M059J (cell line): ENCODE measurements around the gene WDR19. TPM values are rescaled to one million over a fixed set of nuclear protein-coding genes. Genes with fewer than 3 reads are reported as not detected.
"Not testable (repeated sequence)": the region's sequence is repeated elsewhere in the genome, so short reads cannot be mapped to it uniquely, and the experiment has no call there.

Experiments
- DNase-seq: peaks from one replicate; pipeline ENCODE4 v3.0.0-alpha.2; 2012; ENCODE audit warnings: low read depth
- total RNA-seq: library from RNA; depleted of rRNA; stranded (reverse); fragments of >200 nt; shearing (Covaris generic); gene quantifications from 2 replicates; pipeline ENCODE4 v1.2.3, GENCODE V29; 2014; rRNA removed

Gene WDR19
- 11.5 and 12.5 TPM in 2 replicates for total RNA-seq

- peak; percentile 100 for DNase-seq
These were observed at the start of gene WDR19 for GRCh38 chr4:39181905-39182638. WDR19 (plus strand) TSS chr4:39182529; CDS start chr4:39182558, 29 bp downstream.

GRCh38 chr4:39133623-39134022 lies 48.7 kb upstream of the WDR19 start:
- no peak for DNase-seq

- no peak for DNase-seq
These were observed 47.5 kb upstream of the WDR19 start for GRCh38 chr4:39134683-39135306.

- not testable (repeated sequence) for DNase-seq
These were observed 44.1 kb upstream of the WDR19 start for GRCh38 chr4:39138227-39138626.

- DNase-seq: no peak
These were observed 36.1 kb upstream of the WDR19 start for GRCh38 chr4:39146211-39146610.

GRCh38 chr4:39154009-39154408 lies 28.3 kb upstream of the WDR19 start:
- DNase-seq: no peak

GRCh38 chr4:39157520-39157919 lies 24.8 kb upstream of the WDR19 start:
- DNase-seq: no peak

GRCh38 chr4:39166177-39166576 lies 16.2 kb upstream of the WDR19 start:
- no peak for DNase-seq

- no peak for DNase-seq
These were observed 15.7 kb upstream of the WDR19 start for GRCh38 chr4:39166669-39167068.

- peak; percentile 81 for DNase-seq
These were observed 12.9 kb upstream of the WDR19 start for GRCh38 chr4:39169426-39169825.

GRCh38 chr4:39170301-39170700 lies 12.0 kb upstream of the WDR19 start:
- no peak for DNase-seq

- DNase-seq: peak; percentile 2
These were observed 3.6 kb upstream of the WDR19 start for GRCh38 chr4:39178706-39179105.

- DNase-seq: no peak
These were observed 2.6 kb upstream of the WDR19 start for GRCh38 chr4:39179681-39180080.

- not testable (repeated sequence) for DNase-seq
These were observed 1.7 kb upstream of the WDR19 start for GRCh38 chr4:39180629-39181028.

- peak; percentile 15 for DNase-seq
These were observed 817 bp upstream of the WDR19 start for GRCh38 chr4:39181520-39181904.

- DNase-seq: no peak
These were observed 19.6 kb downstream of the WDR19 start for GRCh38 chr4:39201963-39202362.

GRCh38 chr4:39204543-39204942 lies 22.2 kb downstream of the WDR19 start:
- no peak for DNase-seq

- no peak for DNase-seq
These were observed 22.7 kb downstream of the WDR19 start for GRCh38 chr4:39205000-39205399.

- DNase-seq: no peak
These were observed 23.1 kb downstream of the WDR19 start for GRCh38 chr4:39205476-39205875.

GRCh38 chr4:39227906-39228305 lies 45.6 kb downstream of the WDR19 start:
- DNase-seq: no peak

- no peak for DNase-seq
These were observed 46.0 kb downstream of the WDR19 start for GRCh38 chr4:39228377-39228776.

- DNase-seq: no peak
These were observed 48.1 kb downstream of the WDR19 start for GRCh38 chr4:39230462-39230861.

- no peak for DNase-seq
These were observed 49.3 kb downstream of the WDR19 start for GRCh38 chr4:39231660-39232059.
